ENCODE data around the gene EIF4E3. TPM values are rescaled to one million over a fixed set of nuclear protein-coding genes. Genes with fewer than 3 reads are reported as not detected.

EIF4E3 gene
- total RNA-seq, 1 experiment from 2014 or later, result not detected

DNA sequence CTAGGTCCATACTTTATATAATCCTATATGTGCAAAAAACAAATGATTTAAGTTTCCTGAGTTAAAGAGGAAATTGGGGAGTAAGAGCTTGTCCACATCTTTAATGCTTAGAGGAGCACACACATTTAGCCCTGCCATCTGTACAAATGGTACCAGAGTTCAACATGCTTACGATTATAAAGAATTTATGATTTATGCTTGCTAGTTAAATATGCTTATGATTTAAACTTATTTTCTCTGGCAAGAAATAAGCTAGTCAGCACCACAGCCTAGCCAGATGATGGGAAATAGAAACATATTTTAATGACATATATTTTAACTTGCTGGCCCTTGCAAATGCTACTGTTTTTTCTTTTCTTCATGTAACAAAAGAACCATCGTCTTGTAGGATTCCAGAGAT, 48.3 kb downstream of the EIF4E3 start:
- DNase-seq, result no peak
- Histone ChIP-seq H3K4me2 (no peak overlapping the region), H3K9me2 (ENCODE audit: insufficient read depth) (no peaks in the 10 kb centered on the region), H3K4me1 (replicated peaks; ENCODE audit: insufficient read depth) (no peaks in the 10 kb centered on the region), H3K9me3 (ENCODE audit: insufficient read depth, low read depth) (no peaks in the 10 kb centered on the region), H4K20me1 (ENCODE audit: insufficient read depth) (no peaks in the 10 kb centered on the region), H3K4me3 (no peak overlapping the region), H3F3A (ENCODE audit: insufficient read depth, low read depth) (no peaks in the 10 kb centered on the region), H3K27ac (no peak overlapping the region), H3K27me3 (ENCODE audit: insufficient read depth, low read depth) (peaks cover 44% of the 10 kb centered on the region), H2AFZ (no peak overlapping the region), H3K36me3 (ENCODE audit: low read depth) (no peaks in the 10 kb centered on the region), H3K79me2 (ENCODE audit: low read depth) (no peaks in the 10 kb centered on the region)
- ChIA-PET CTCF (no interaction called here), POLR2A (ENCODE audit: unreplicated experiment) (no interaction called here)
- no TSS peak for BruUV-seq (replicated peaks)
- TF ChIP-seq EZH2 (IDR thresholded peaks at IDR 0.05; ENCODE audit: low read depth) (no peak), CTCF (conservative IDR thresholded peaks at IDR 0.05) (no peak)
- intact Hi-C loops (cut with micrococcal nuclease; ENCODE audit: unreplicated experiment), result no loop called here

GRCh38 chr3:71673486-71673885, 51.7 kb downstream of the EIF4E3 start:
- ChIA-PET POLR2A (ENCODE audit: unreplicated experiment) (no interaction called here), CTCF (no interaction called here)
- intact Hi-C loops (cut with micrococcal nuclease; ENCODE audit: unreplicated experiment), result no loop called here
- H2AFZ ChIP-seq, result no peak overlapping the region
- no peak overlapping the region for H3K27ac ChIP-seq
- H4K20me1 ChIP-seq (ENCODE audit: insufficient read depth), result no peaks in the 10 kb centered on the region
- H3K36me3 ChIP-seq (ENCODE audit: low read depth), result no peaks in the 10 kb centered on the region
- no peaks in the 10 kb centered on the region for H3F3A ChIP-seq (ENCODE audit: insufficient read depth, low read depth)
- H3K4me2 ChIP-seq, result no peak overlapping the region
- TF ChIP-seq CTCF (conservative IDR thresholded peaks at IDR 0.05) (no peak), EZH2 (IDR thresholded peaks at IDR 0.05; ENCODE audit: low read depth) (no peak)
- no peak for DNase-seq
- H3K4me1 ChIP-seq (replicated peaks; ENCODE audit: insufficient read depth), result no peaks in the 10 kb centered on the region
- H3K9me3 ChIP-seq (ENCODE audit: insufficient read depth, low read depth), result no peaks in the 10 kb centered on the region
- H3K4me3 ChIP-seq, result no peak overlapping the region
- no peaks in the 10 kb centered on the region for H3K9me2 ChIP-seq (ENCODE audit: insufficient read depth)
- BruUV-seq (replicated peaks), result no TSS peak
- H3K79me2 ChIP-seq (ENCODE audit: low read depth), result no peaks in the 10 kb centered on the region
- H3K27me3 ChIP-seq (ENCODE audit: insufficient read depth, low read depth), result peaks cover 61% of the 10 kb centered on the region

DNA sequence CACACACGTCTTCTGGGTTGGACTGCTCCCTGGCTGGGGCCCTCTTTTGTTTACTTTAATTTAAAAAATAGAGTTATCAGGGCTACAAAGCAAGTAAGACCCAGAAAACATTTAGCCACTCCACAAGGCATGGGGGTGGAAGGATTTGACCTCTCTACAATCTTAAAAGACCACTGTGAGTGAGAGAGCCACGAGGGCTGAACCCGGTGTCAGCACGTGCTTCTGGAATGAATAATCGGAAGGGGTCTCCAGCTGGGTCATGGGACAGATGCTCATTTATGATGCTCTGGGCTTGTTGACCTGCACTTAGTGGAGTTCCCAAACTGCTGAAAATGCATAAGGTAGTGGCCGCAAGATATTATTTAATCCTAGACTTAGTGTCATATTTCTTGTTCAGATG, 52.4 kb downstream of the EIF4E3 start:
- POLR2A ChIA-PET (ENCODE audit: unreplicated experiment), result no interaction called here
- no TSS peak for BruUV-seq (replicated peaks)

More for the DNA sequence above, 52.4 kb downstream of the EIF4E3 start:
- CTCF ChIA-PET, result no interaction called here
- Histone ChIP-seq H2AFZ (no peak overlapping the region), H3K79me2 (ENCODE audit: low read depth) (no peaks in the 10 kb centered on the region), H3K4me2 (no peak overlapping the region), H3K27ac (no peak overlapping the region), H3K9me3 (ENCODE audit: insufficient read depth, low read depth) (no peaks in the 10 kb centered on the region), H3K4me1 (replicated peaks; ENCODE audit: insufficient read depth) (no peaks in the 10 kb centered on the region), H3K27me3 (ENCODE audit: insufficient read depth, low read depth) (peaks cover 59% of the 10 kb centered on the region), H3K9me2 (ENCODE audit: insufficient read depth) (no peaks in the 10 kb centered on the region), H4K20me1 (ENCODE audit: insufficient read depth) (no peaks in the 10 kb centered on the region), H3K4me3 (no peak overlapping the region), H3K36me3 (ENCODE audit: low read depth) (no peaks in the 10 kb centered on the region), H3F3A (ENCODE audit: insufficient read depth, low read depth) (no peaks in the 10 kb centered on the region)
- intact Hi-C loops (cut with micrococcal nuclease; ENCODE audit: unreplicated experiment), result no loop called here
- TF ChIP-seq EZH2 (IDR thresholded peaks at IDR 0.05; ENCODE audit: low read depth) (no peak), CTCF (conservative IDR thresholded peaks at IDR 0.05) (no peak)
- no peak for DNase-seq
